Measurements from ENCODE around the gene MRTFA.

DNA sequence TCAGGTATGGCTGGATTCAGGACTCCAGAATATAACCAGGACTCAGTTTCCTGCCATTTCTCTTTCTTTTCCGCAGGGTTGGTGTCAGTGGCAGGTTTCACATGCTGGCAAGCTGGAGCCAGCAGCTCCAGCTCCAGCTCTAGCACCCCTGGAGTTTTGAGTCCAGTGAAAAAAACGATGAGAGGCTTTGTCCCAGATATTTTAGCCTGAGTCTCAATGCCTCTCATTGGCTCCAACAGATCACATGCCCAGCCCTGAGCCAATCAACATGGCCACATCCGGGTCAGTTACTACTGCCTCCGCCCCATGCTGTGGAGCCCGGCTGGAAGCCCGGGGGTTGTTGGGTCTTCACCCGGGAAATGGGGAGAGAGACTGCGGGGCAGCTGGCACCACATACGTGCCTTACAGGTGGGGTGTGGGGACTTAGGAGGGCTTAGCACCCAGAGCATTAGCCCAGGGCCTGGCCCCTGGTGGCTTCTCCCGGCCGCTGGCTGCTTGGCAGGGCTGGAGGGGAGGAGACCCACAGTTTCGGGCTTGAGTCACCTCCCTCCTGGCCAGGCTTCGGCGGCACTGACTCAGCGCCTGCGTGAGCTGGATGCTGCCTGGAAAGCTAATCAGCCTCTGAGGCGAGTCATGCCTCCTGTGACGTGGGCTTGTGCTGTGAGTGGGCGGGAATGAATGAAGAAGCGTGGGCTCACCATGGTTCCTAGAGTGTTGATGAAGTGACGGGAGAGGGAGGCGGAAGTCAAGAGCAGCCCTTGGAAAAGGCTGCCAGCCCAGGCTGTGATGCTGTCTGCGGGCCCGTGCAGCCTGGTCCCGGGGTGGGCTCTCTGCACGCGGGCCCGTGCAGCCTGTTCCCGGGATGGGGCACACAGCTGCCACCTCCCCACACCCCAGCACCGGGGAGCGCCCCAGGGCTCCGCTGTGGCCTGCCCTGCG lies 15.3 kb upstream of the MRTFA start:
- TF ChIP-seq, protein P1, sequence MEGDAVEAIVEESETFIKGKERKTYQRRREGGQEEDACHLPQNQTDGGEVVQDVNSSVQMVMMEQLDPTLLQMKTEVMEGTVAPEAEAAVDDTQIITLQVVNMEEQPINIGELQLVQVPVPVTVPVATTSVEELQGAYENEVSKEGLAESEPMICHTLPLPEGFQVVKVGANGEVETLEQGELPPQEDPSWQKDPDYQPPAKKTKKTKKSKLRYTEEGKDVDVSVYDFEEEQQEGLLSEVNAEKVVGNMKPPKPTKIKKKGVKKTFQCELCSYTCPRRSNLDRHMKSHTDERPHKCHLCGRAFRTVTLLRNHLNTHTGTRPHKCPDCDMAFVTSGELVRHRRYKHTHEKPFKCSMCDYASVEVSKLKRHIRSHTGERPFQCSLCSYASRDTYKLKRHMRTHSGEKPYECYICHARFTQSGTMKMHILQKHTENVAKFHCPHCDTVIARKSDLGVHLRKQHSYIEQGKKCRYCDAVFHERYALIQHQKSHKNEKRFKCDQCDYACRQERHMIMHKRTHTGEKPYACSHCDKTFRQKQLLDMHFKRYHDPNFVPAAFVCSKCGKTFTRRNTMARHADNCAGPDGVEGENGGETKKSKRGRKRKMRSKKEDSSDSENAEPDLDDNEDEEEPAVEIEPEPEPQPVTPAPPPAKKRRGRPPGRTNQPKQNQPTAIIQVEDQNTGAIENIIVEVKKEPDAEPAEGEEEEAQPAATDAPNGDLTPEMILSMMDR (IDR thresholded peaks at IDR 0.05), result peak in 1 of 6 experiments; percentile 11
- TF ChIP-seq POLR2A (IDR thresholded peaks at IDR 0.05), result peak in 1 of 2 donors; percentile 61

Measured in thyroid gland (tissue), 4 donors.